ENCODE results near the gene TMEM179.
A peak's percentile ranks its signal among the peaks of the same experiment; 100 is the strongest.
"Not testable (repeated sequence)": the region's sequence is repeated elsewhere in the genome, so short reads cannot be mapped to it uniquely, and the experiment has no call there.

The TMEM179 gene

GRCh38 chr14:104604458-104605449, at the start of gene TMEM179:
TSS of gene TMEM179 (minus strand) at chr14:104604772. CDS start at chr14:104604741, 31 bp downstream.
- no peak for DNase-seq

DNA sequence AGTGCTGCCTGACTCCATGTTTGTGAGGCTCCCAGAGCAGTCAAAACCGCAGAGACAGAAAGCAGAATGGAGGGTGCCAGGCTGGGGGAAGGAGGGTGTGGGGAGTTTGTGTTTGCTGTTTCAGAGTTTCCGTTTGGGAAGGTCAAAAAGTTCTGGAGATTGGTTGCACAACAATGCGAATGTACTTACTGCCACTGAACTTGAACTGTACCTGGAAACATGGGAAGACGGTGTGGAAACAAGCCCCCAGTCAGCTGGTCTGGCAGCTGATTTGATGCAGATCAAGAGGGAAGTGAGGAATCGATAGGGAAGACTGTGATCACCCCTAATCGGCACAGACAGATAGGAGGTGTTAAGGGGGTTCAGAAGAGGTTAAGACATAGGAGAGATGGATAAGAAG, 49.5 kb upstream of the TMEM179 start:
- DNase-seq = no peak

GRCh38 chr14:104653130-104653920, 48.8 kb upstream of the TMEM179 start:
- DNase-seq = not testable (repeated sequence)

GRCh38 chr14:104652386-104652785, 47.8 kb upstream of the TMEM179 start:
- DNase-seq = no peak

DNA sequence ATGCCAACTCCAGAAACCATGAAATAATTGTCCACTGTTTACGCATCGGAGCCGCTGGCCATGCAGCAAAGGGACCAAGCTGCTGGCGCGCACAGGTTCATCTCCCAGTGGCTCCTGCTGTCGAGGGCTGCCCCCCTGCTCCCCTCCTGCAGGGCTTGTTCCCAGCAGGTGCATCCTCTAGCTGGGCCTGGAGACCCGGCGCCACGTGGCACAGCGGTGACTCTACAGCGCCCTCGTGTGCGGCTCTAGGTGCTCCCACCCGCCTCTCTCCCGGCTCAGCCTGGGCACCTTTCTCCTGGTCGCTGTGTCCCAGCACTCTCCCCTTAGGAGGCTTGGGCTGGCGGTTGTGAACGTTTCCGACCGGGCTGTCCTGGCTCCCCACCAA, 47.3 kb upstream of the TMEM179 start:
- DNase-seq = no peak

- DNase-seq = no peak
Observed at GRCh38 chr14:104650981-104651875, 46.7 kb upstream of the TMEM179 start.

DNA sequence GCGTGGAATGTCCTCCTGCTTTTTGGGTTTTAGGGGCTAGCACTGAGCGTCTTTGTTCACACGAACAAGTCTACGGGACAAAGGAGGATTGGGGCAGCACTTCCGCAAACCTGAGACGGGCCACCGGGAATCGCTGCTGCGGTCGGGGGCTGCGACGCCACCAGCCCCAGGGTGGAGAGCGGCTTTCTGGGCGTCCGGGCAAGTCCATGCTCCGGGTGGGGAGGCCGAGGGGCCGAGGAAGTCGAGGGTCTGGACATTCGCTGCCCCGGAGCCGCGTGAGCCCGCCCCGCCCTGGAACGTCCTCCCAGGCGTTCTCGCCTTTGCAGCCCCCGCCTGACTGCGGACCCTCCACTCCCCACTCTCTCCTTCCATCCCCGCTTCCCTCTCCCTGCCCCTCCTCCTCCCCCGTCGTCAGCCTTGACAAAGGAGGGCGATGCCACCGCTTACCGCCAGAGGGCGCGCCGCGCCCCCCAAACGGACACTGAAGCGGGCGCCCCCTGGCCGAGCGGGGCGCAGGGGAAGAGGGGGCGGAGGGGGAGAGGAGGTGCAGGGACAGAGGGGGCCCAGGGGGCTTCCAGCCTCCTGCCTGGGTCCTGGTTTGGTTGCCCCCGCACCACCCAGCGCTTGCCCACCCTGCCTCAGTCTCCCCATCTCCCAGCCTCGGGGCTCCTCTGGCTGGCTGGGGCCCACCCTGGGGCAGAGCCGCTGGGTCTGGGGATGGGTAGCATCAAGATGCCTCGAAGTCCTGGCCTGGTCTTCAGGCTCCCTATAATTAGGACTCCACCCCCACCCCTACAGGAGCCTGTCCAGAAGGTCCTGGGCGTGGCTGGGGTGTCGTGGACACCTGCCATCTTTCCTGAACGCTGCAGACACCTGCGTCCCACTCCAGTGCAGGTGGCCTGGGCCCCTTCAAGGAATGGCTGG, 45.7 kb upstream of the TMEM179 start:
- peak; percentile 69 for DNase-seq

GRCh38 chr14:104647467-104648043, 43.0 kb upstream of the TMEM179 start:
- DNase-seq = no peak

GRCh38 chr14:104644656-104645378, 40.2 kb upstream of the TMEM179 start:
- no peak for DNase-seq

GRCh38 chr14:104644091-104644635, 39.6 kb upstream of the TMEM179 start:
- no peak for DNase-seq

DNA sequence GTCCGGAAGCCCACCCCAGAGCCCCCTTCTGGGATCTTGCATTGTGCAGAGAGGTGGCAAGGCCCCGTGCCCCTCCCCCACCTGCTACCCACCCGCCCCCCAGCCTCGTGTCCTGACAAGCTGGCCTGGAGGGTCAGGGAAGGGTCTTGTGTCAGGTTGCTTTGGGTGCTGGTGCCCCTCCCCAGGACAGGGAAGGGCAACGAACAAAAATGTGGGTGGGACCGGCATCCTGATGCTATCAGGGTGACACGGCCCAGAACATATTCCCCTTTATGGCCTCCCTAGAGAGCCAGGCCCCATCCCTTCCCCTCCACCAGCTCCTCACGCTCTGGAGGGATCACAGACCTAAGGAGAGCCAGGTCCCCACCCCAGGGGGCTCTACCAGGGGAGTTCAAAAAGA, 38.7 kb upstream of the TMEM179 start:
- DNase-seq = no peak

GRCh38 chr14:104642540-104642868, 37.9 kb upstream of the TMEM179 start:
- no peak for DNase-seq

DNA sequence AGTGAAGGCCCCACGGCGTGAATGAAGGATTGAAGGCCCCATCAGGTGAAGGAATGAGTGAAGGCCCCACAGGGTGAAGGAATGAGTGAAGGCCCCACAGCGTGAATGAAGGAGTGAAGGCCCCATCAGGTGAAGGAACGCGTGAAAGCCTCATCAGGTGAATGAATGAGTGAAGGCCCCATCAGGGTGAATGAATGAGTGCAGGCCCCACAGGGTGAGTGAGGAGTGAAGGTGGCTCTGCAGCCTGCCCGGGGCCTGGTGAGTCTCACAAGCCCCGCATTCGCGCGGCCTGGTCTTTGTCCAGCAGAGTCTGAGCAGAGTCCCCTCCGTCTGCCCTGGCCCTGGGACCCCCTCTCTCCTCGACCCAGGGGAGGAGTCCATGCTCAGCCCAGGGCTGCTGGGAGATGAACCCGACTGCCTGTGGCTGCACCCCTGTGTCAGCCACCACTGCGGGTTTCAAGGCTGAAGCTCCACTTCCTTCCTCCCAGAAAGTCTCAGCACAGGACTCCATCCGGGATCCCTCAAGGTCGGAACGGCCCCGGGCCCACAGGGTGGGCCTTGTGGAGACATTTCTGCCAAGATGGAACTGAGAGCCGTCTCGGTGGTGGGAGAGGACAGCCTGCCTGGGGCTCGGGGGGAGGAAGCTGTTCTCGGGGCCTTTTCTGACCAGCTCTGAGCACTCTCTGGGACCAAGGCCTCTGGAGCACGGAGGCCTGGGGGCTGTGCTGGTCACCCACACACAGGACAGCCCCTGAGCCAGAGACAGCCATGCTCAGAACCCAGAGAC, 37.4 kb upstream of the TMEM179 start:
- no peak for DNase-seq

DNA sequence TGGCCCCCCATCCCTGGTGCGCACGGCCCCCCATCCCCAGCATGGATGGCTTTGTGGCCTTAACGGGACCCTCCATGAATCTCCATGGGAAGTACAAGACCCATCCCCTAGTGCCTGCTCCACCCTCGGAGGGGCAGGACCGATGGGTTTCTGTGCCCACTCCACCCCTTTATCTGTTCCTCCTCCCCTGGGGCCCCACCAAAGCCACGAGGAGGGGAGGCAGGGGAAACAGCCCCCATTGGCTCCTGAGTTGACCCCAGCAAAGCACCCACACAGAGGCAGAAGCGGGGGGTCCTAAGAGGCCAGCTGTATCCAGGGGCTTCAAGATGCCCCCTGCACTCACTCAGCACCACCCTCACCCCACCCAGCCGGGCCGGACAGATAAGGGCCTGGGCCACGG, 36.1 kb upstream of the TMEM179 start:
- no peak for DNase-seq

DNA sequence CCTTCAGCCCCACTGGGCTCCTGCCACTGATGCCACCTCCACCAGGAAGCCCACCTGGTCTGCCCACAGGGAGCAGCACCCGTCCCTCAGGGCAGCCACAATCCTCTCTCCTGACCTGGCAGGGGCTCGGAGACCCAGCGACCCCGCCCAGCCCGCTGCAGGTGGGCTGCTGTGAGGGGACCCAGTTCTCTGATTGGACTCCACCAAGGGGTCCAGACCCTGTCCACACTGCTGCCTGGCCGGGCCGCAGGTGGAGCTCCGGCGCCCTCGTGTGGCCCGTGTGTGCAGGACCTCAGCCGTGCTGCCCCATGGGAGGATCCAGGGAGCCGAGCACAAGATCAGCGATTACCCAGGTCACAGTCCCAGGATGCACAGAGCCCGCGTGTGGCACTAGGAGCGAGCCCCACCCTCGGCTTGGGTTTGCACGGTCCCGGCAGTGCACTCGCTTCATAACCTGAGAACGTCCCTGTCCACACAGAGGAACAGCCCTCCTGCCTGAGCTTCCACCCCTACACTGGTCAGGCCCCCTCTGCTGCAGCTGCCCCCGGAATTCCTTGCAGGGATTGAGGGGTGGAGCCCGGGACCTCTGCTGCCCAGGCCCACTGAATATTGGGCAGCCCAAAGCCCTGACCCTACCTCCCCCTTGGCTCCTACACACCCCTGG, 35.4 kb upstream of the TMEM179 start:
- DNase-seq = peak; percentile 24

DNA sequence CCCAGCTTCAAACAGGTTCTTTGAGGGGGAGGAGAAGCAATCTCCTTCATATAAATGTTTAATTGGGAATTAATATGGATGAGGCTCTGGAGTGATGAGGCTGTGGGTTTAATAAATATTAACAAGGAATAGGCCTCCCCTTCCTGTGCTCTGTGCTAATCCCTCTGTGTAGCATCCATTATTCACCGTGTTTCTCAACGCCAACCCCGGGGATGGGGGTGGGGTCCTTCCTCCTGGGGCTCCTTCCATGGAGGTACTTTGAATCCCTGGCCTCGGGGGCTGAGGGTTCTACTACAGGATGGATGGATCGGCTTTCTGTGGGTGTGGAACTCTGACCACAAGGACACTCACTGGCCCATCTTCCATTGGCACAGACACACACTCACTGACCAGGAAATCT, 34.9 kb upstream of the TMEM179 start:
- DNase-seq = no peak

GRCh38 chr14:104638927-104639450, 34.4 kb upstream of the TMEM179 start:
- no peak for DNase-seq

- no peak for DNase-seq
Observed at GRCh38 chr14:104638190-104638589, 33.6 kb upstream of the TMEM179 start.

GRCh38 chr14:104637546-104638003, 33.0 kb upstream of the TMEM179 start:
- DNase-seq = no peak

All from activated gamma-delta T cell treated with Interleukin-2 at 50 U/mL for 16 hours (primary cell).